ENCODE data around the gene TMEM130.

GRCh38 chr7:98864731-98865453, 4.9 kb downstream of the TMEM130 start:
- no peak for TF ChIP-seq ZKSCAN8 (CRISPR knock-in tag; IDR thresholded peaks at IDR 0.05)
- TF ChIP-seq ELF4 (CRISPR knock-in tag; IDR thresholded peaks at IDR 0.05), result no peak
- TF ChIP-seq POLR2AphosphoS5 (IDR thresholded peaks at IDR 0.05; ENCODE audit: control insufficient read depth, insufficient read depth, low read depth, low read length), result no peak
- TF ChIP-seq SETDB1 (IDR thresholded peaks at IDR 0.05; ENCODE audit: low read length), result no peak
- TF ChIP-seq GABPA (tag; conservative IDR thresholded peaks at IDR 0.05; ENCODE audit: low read depth), result no peak
- TF ChIP-seq EP300 (IDR thresholded peaks at IDR 0.05; ENCODE audit: low read length), result no peak
- TF ChIP-seq RFX5 (IDR thresholded peaks at IDR 0.05; ENCODE audit: low read depth, low read length), result no peak
- TF ChIP-seq NFIC (IDR thresholded peaks at IDR 0.05), result no peak

Measured in K562 (cell line).